HCT116 (cell line): ENCODE results near the gene ZNRF3. TPM values are rescaled to one million over a fixed set of nuclear protein-coding genes. Genes with fewer than 3 reads are reported as not detected.

Experiments used
- ATAC-seq: fragments of 200-7000 bp; cut with Tn5 transposase; 2 replicates; pipeline ENCODE4 v1.9.1; 2020; ENCODE audit warnings: mild to moderate bottlenecking, moderate library complexity
- BruUV-seq: library from RNA; stranded (reverse); fragments of 400-500 nt; replicated peaks from 2 replicates; lab custom pipeline; 2021; lab: Mats Ljungman, UMichigan
- CTCF ChIA-PET: fragments of 300-600 bp; sonication (Branson Sonifier 250); formaldehyde crosslinking; loops from one replicate; lab custom pipeline; 2021; ENCODE audit warnings: antibody characterized with exemption; lab: Charles Lee
- POLR2A ChIA-PET: fragments of 300-600, 350-600 bp; sonication (Branson Sonifier 250); formaldehyde crosslinking; loops from one replicate; lab custom pipeline; 2021; ENCODE audit warnings: antibody characterized with exemption; lab: Charles Lee
- RAD21 ChIA-PET, 2 experiments: fragments of 300-600 bp; sonication (Branson Sonifier 250); formaldehyde crosslinking; loops; one replicate each; lab custom pipeline; 2023; ENCODE audit warnings: low total read pairs in 2 of 2; ENCODE audit not compliant: uncharacterized antibody in 2 of 2, unreplicated experiment in 2 of 2, low non-redundant PET in 1 of 2; lab: Charles Lee
- DNase-seq: peaks from one replicate; pipeline ENCODE4 v3.0.0-alpha.2; 2010; ENCODE audit warnings: low read depth, low spot score
- H2AFZ ChIP-seq: fragments of 200-600 bp; shearing (Covaris generic), sonication (generic); 2 replicates; pipeline ENCODE4 v1.6.1; 2017; ENCODE audit warnings: low read depth, mixed run types, mixed read lengths, antibody characterized with exemption, low read length; ENCODE audit not compliant: poor library complexity, severe bottlenecking
- H3K27ac ChIP-seq: 2 replicates; pipeline ENCODE4 v1.5.1; 2012; ENCODE audit warnings: low read depth, low read length
- H3K27me3 ChIP-seq: fragments of 200-600 bp; sonication (generic); 2 replicates; pipeline ENCODE4 v1.6.1; 2016; ENCODE audit warnings: mixed run types, low read length, mixed read lengths; ENCODE audit not compliant: insufficient read depth
- H3K36me3 ChIP-seq, 2 experiments: fragments of 200-500 bp in 1 of 2; fragments of 200-600 bp in 1 of 2; sonication (Bioruptor generic) in 1 of 2; sonication (generic) in 1 of 2; 2 replicates each; pipeline versions ENCODE4 v1.5.1 to v1.6.1; 2014 to 2016; ENCODE audit warnings: low read length in 2 of 2, inconsistent platforms in 1 of 2, mixed read lengths in 1 of 2, mixed run types in 1 of 2; ENCODE audit not compliant: insufficient read depth in 2 of 2, control insufficient read depth in 1 of 2
- H3K4me1 ChIP-seq, 2 experiments: fragments of 200-600 bp in 1 of 2; sonication (generic) in 1 of 2; 2 replicates each; pipeline versions ENCODE4 v1.5.1 to v1.6.1; 2012 to 2017; ENCODE audit warnings: low read length in 2 of 2, inconsistent platforms in 1 of 2, mild to moderate bottlenecking in 1 of 2, mixed read lengths in 1 of 2, mixed run types in 1 of 2, moderate library complexity in 1 of 2; ENCODE audit not compliant: insufficient read depth in 2 of 2, control insufficient read depth in 1 of 2
- H3K4me2 ChIP-seq: fragments of 200-600 bp; sonication (generic); 2 replicates; pipeline ENCODE4 v1.6.1; 2017; ENCODE audit warnings: mixed run types, low read length, mixed read lengths
- H3K4me3 ChIP-seq, 2 experiments: fragments of 200-600 bp in 1 of 2; sonication (generic) in 1 of 2; replicated peaks in 1 of 2; 2 replicates each; pipeline ENCODE4 v1.5.1; 2011 to 2016; ENCODE audit warnings: low read length in 2 of 2, control low read depth in 1 of 2, low read depth in 1 of 2, mild to moderate bottlenecking in 1 of 2, mixed read lengths in 1 of 2, mixed run types in 1 of 2
- H3K79me2 ChIP-seq: fragments of 200-600 bp; sonication (generic); 2 replicates; pipeline ENCODE4 v1.6.1; 2017; ENCODE audit warnings: mild to moderate bottlenecking, mixed run types, low read length, moderate library complexity, mixed read lengths; ENCODE audit not compliant: insufficient read depth
- H3K9ac ChIP-seq: fragments of 200-600 bp; sonication (generic); 2 replicates; pipeline ENCODE4 v1.6.1; 2016; ENCODE audit warnings: low read length, mixed read lengths
- H3K9me2 ChIP-seq: fragments of 200-600 bp; sonication (generic), shearing (Covaris generic); 2 replicates; pipeline ENCODE4 v1.6.1; 2017; ENCODE audit warnings: mixed run types, mild to moderate bottlenecking, moderate library complexity; ENCODE audit not compliant: insufficient read depth
- H3K9me3 ChIP-seq, 2 experiments: fragments of 200-500 bp in 1 of 2; fragments of 200-600 bp in 1 of 2; sonication (Bioruptor generic) in 1 of 2; sonication (generic) in 1 of 2; 2 replicates each; pipeline ENCODE4 v1.6.1; 2014 to 2017; ENCODE audit warnings: low read length in 2 of 2, mixed read lengths in 2 of 2, inconsistent platforms in 1 of 2, low read depth in 1 of 2, mild to moderate bottlenecking in 1 of 2, mixed run types in 1 of 2, moderate library complexity in 1 of 2; ENCODE audit not compliant: control insufficient read depth in 1 of 2, insufficient read depth in 1 of 2
- H4K20me1 ChIP-seq: fragments of 200-600 bp; sonication (generic), shearing (Covaris generic); 2 replicates; pipeline ENCODE4 v1.6.1; 2017; ENCODE audit warnings: mixed run types, mild to moderate bottlenecking, moderate library complexity; ENCODE audit not compliant: insufficient read depth
- CBX3 ChIP-seq: IDR thresholded peaks from 2 replicates; pipeline ENCODE4 v1.6.1; 2012; ENCODE audit warnings: low read depth
- ELF1 ChIP-seq: IDR thresholded peaks from 2 replicates; pipeline ENCODE4 v1.6.1; 2012; ENCODE audit warnings: low read depth, borderline replicate concordance
- FOSL1 ChIP-seq: IDR thresholded peaks from 2 replicates; pipeline ENCODE4 v1.6.1; 2012; ENCODE audit warnings: low read depth
- POLR2A ChIP-seq: IDR thresholded peaks from 2 replicates; pipeline ENCODE4 v1.7.0; 2011; ENCODE audit warnings: borderline replicate concordance; ENCODE audit not compliant: insufficient read depth, insufficient read length; ENCODE audit errors: extremely low read depth
- SP1 ChIP-seq: IDR thresholded peaks from 2 replicates; pipeline ENCODE4 v1.6.1; 2012; ENCODE audit warnings: low read depth
- ZFX ChIP-seq: fragments of 450-650 bp; IDR thresholded peaks from 2 replicates; pipeline ENCODE4 v1.6.1; 2017
- ZNF274 ChIP-seq: fragments of 200-500 bp; sonication (Bioruptor generic); IDR thresholded peaks from 2 replicates; pipeline ENCODE4 v1.6.1; 2014; ENCODE audit warnings: mild to moderate bottlenecking, low read depth, low read length, inconsistent platforms
- intact Hi-C: fragments of 100-400 bp; cut with micrococcal nuclease; formaldehyde crosslinking; loops from 2 replicates; pipeline ENCODE4 v1.10.0; 2022
- total RNA-seq: library from RNA; stranded (reverse); gene quantifications from one replicate; pipeline ENCODE4 v1.2.1, GENCODE V29; 2021; ENCODE audit not compliant: unreplicated experiment
- TF ChIP-seq, protein P1 (sequence below), 3 experiments: fragments of 200-600 bp in 1 of 3; sonication (generic) in 1 of 3; IDR thresholded peaks in 2 of 3; conservative IDR thresholded peaks in 1 of 3; 2 replicates each; pipeline ENCODE4 v1.5.1; 2012 to 2017; ENCODE audit warnings: low read depth in 2 of 3, low read length in 2 of 3, antibody characterized with exemption in 1 of 3, borderline replicate concordance in 1 of 3, control low read depth in 1 of 3, mild to moderate bottlenecking in 1 of 3, mixed read lengths in 1 of 3, mixed run types in 1 of 3, moderate library complexity in 1 of 3; ENCODE audit not compliant: insufficient read depth in 1 of 3
- TF ChIP-seq, protein P2 (sequence below): IDR thresholded peaks from 2 replicates; pipeline ENCODE4 v1.6.1; 2012

The ZNRF3 gene
- total RNA-seq, 1 experiment from 2014 or later = 12.2 TPM

DNA sequence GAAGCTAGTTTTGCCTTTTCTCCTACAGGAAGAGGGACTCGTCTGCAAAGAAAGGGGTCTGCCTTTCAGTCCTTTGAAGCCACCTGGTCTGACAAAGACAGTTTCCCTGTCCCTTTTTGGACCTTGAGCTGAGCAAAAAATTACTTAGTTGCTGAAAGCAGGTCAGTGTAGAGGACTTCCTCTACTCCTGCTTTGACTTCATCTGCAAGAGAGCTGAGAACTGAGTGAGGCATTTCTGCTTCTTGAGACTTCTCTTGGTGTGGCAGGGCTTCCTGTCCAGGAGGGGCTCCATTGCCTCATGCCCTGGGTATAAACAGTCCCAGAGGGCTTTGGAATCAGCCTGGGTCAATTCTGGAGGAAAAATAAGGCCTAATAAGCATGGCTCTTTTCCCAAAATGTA is 73.1 kb downstream of the ZNRF3 start (continued):
- TF ChIP-seq, protein P1, sequence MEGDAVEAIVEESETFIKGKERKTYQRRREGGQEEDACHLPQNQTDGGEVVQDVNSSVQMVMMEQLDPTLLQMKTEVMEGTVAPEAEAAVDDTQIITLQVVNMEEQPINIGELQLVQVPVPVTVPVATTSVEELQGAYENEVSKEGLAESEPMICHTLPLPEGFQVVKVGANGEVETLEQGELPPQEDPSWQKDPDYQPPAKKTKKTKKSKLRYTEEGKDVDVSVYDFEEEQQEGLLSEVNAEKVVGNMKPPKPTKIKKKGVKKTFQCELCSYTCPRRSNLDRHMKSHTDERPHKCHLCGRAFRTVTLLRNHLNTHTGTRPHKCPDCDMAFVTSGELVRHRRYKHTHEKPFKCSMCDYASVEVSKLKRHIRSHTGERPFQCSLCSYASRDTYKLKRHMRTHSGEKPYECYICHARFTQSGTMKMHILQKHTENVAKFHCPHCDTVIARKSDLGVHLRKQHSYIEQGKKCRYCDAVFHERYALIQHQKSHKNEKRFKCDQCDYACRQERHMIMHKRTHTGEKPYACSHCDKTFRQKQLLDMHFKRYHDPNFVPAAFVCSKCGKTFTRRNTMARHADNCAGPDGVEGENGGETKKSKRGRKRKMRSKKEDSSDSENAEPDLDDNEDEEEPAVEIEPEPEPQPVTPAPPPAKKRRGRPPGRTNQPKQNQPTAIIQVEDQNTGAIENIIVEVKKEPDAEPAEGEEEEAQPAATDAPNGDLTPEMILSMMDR (IDR thresholded peaks at IDR 0.05 in 2 of 3, conservative IDR thresholded peaks at IDR 0.05 in 1 of 3; ENCODE audit: borderline replicate concordance in 1 of 3, insufficient read depth in 1 of 3, low read depth in 2 of 3, low read length in 2 of 3) = no peak

DNA sequence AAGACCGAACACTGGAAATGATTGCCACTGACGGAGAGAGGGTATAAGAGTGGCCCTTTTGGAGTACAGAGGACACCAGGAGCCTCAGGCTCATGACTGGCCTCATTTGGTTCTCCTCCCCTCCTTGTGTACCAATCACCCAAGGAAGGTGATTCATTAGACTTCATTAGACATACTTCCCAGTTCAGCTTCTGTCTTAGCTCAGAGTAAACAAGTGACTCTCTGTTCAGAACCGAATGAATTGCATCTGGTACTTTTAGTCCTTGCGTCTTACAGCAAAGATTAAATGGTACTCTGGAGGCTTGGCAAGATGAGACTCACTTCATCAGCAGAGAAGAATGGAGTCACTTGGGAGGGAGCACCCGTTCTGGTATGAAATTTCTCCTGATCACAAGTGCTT is 75.2 kb downstream of the ZNRF3 start:
- RAD21 ChIA-PET = no interaction called here
- H4K20me1 ChIP-seq = no peaks in the 10 kb centered on the region
- H3K4me2 ChIP-seq = no peak overlapping the region
- ATAC-seq (no peak), DNase-seq (no peak)
- H3K36me3 ChIP-seq = peaks cover 0 to 3% of the 10 kb centered on the region in 2 experiments; a peak in 1 of 4 replicates
- peaks cover 52% of the 10 kb centered on the region for H3K79me2 ChIP-seq
- no peaks in the 10 kb centered on the region for H3K9me3 ChIP-seq
- H3K4me1 ChIP-seq = peaks cover 0 to 4% of the 10 kb centered on the region in 2 experiments; a peak in 1 of 4 replicates
- no peak overlapping the region for H2AFZ ChIP-seq
- H3K27ac ChIP-seq = no peak overlapping the region
- H3K9ac ChIP-seq = no peak overlapping the region
- BruUV-seq = no TSS peak
- H3K4me3 ChIP-seq = no peak overlapping the region
- intact Hi-C loops = no loop called here
- H3K27me3 ChIP-seq = no peaks in the 10 kb centered on the region
- CTCF ChIA-PET = no interaction called here
- POLR2A ChIA-PET = no interaction called here
- no peaks in the 10 kb centered on the region for H3K9me2 ChIP-seq
- TF ChIP-seq SP1 = no peak
- TF ChIP-seq ELF1 = no peak
- TF ChIP-seq, protein P2, sequence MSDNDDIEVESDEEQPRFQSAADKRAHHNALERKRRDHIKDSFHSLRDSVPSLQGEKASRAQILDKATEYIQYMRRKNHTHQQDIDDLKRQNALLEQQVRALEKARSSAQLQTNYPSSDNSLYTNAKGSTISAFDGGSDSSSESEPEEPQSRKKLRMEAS = no peak
- TF ChIP-seq POLR2A = no peak
- TF ChIP-seq FOSL1 = no peak
- no peak for TF ChIP-seq ZFX
- no peak for TF ChIP-seq CBX3
- TF ChIP-seq ZNF274 = no peak
